HG03354 (cell line): ENCODE measurements around the gene MAGOHB.

Experiments used
- ATAC-seq: cut with Tn5 transposase; IDR thresholded peaks from one replicate; pipeline ENCODE4 v1.9.1; 2021; ENCODE audit warnings: mild to moderate bottlenecking; ENCODE audit not compliant: unreplicated experiment, poor library complexity, severe bottlenecking

Gene MAGOHB

DNA sequence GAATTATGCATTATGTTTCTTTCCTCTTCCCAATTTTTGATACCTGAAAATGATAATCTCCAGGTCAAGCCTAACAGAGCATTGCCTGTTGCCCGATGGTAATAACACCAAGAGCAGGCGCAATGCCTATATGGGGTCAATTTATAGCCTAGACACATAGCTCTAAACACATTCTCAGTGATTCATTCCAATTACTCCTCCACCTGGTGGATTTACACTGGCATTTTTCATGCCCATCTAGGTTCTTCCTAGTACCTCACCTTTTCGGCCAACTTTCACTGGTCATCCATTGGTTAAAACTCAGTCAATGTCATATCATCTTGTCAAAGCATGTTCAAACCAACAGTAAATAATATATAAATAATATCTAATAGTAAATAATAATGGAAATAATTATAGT, 54.6 kb downstream of the MAGOHB start:
- ATAC-seq: no peak

DNA sequence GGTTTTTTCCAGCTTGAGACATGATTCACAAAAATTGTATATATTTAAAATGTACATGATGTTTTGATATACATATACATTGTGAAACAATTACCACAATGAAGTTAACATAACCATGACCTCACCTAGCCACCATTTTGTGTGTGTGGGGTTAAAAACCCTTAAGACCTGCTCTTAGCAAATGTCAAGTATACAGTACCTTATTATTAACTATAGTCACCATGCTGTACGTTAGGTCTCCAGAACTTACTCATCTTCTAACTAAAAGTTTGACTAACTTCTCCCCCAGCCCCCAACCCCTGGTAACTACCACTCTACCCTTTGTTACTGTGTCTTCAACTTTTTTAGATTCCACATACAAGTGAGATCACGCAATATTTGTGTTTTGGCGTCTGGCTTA, 55.1 kb downstream of the MAGOHB start:
- ATAC-seq: no peak

DNA sequence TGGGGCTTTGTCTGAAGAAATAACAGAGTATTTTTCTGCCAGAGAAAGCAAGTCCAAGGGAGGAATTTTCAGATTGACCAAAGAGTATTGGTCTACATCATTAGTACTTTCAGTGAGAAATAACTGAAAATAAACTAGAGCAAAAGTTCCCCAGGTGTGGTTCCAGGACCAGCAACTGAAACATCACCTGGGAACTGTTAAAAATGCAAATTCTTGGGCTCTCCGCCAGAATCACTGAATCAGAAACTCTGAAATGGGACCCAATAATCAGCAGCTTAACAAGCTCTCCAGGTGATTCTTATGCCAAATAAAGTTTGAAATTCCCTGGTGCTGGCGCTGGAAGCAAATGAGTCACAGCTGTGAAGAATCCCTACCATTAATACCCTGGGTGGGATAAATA, 55.6 kb downstream of the MAGOHB start:
- no peak for ATAC-seq

DNA sequence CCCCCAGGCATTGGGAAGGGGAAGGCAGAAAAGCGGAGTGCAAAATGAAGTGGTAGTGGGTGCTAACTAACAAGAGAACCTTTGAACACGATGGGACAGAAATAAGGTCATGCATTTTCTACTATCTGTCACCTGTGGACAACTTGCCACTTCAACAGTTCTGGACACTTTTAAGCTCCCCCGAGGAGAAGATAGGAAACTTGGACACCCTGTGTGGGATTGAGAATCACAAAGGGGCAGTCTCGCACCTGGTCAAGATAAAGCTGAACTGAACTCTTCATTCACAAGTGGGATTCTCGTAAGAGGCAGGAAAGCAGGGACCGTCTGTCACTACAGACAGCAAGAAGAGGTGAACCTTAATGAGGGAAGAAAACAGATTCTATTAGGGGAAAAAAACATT, 56.1 kb downstream of the MAGOHB start:
- ATAC-seq: no peak

DNA sequence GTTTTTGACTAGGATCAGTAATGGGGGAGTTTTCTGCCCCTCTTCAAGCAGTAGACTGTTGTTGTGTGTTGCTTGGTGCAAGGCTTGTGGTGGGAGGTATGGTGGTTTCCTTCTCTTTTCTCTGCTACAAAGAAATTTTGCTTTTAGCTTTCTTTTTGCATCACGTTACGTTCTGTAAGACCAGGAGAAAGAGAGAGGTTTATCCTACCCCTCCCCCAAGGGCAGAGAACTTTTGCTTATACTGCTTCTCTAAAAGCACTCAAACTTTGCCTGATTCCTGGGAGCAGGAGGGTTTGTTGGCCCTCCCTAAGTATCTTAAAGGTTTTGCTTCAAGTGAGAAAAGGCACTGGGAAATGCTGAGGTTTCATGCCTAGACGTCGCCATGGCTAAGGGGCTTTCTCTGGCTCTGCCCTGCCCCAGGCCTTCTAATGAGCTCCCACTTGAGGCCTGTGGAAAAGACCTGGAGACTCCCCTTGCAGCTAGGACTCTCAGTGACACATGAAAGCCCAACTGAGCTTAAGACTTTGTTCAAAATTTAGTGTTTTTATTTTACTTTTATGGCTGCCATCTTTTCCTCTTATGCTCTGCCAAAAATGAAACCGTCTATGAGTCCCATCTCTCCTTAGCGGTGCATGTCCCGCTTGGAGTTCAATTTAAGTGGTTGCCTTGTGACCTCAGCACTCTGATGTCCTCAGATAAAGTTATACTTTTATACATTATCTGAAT, 58.5 kb downstream of the MAGOHB start:
- no peak for ATAC-seq

DNA sequence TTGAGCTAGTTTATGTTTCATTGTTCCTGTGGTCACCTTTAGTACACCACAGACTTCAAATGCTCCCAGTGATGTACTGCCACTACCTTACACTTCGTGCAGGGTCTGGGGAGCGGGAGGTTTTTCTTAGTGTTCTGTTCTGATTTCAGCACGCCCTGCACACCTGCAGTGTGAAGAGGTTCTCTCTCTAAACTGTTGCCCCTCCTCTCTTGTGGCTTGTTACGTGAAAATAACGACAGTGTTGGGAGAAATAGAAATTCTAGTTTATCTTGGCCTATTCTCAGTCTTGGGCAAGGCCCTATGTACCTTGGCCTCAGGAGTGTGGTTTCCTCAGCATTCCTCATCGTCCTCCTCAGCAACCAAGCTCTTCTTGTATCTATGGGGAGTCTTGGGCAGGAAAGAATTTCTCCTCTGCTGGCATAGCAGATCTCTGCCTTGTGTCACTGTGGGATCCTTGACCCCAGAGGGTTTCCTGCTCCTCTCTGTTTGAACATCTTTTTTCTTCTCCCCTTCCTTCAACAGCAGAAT, 59.1 kb downstream of the MAGOHB start:
- ATAC-seq: no peak
